ENCODE results near the gene CCDC7. TPM values are rescaled to one million over a fixed set of nuclear protein-coding genes. Genes with fewer than 3 reads are reported as not detected.

Gene CCDC7
- total RNA-seq, 4 donors from 2014 or later, result 4.6 to 12.9 (median 5.9) TPM

GRCh38 chr10:32680803-32681557, 235.0 kb downstream of the CCDC7 start:
- H3K27ac ChIP-seq, result no peak overlapping the region
- ATAC-seq (no peak), DNase-seq (no peak)
- H3K36me3 ChIP-seq, result no peaks in the 10 kb centered on the region
- H3K27me3 ChIP-seq, result no peaks in the 10 kb centered on the region
- intact Hi-C loops (cut with DNase I; ENCODE audit: low total_unique reads), result no loop called here
- no peaks in the 10 kb centered on the region for H3K4me1 ChIP-seq
- no peak for TF ChIP-seq POLR2A (IDR thresholded peaks at IDR 0.05)
- TF ChIP-seq CTCF (IDR thresholded peaks at IDR 0.05 in 4 of 5, conservative IDR thresholded peaks at IDR 0.05 in 1 of 5), result no peak
- no peak overlapping the region for H3K4me3 ChIP-seq
- in situ Hi-C loops (cut with MboI; ENCODE audit: low sequenced_read_pairs in 4 of 4), result no loop called here
- no peaks in the 10 kb centered on the region for H3K9me3 ChIP-seq

DNA sequence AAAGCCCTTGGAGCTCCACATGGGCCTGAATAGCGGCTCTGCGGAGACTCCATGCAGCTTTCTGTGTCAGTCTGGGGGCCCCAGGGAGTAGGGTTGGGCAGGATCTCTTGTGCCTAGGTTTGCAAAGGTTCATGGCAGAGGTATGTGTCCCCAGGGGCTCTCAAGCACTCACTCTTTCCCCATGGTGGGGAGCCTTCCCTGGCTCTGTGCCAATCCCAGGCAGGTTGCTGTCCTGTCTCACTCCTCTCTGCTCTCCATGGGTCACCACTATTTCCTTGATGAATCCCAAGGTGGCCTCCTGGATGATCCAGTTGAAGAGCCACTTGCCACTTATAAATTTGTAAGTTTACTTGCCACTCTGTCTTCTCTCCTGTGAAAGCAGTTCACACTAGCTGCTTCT, 238.4 kb downstream of the CCDC7 start:
- no peak for DNase-seq
- Histone ChIP-seq H3K27ac (no peak overlapping the region), H3K36me3 (no peaks in the 10 kb centered on the region), H3K9me3 (no peaks in the 10 kb centered on the region), H3K4me1 (no peaks in the 10 kb centered on the region), H3K4me3 (no peak overlapping the region), H3K27me3 (no peaks in the 10 kb centered on the region)
- no peak for ATAC-seq
- in situ Hi-C loops (cut with MboI; ENCODE audit: low sequenced_read_pairs in 4 of 4) (no loop called here), intact Hi-C loops (cut with DNase I; ENCODE audit: low total_unique reads) (no loop called here)
- TF ChIP-seq POLR2A (IDR thresholded peaks at IDR 0.05) (no peak), CTCF (IDR thresholded peaks at IDR 0.05 in 4 of 5, conservative IDR thresholded peaks at IDR 0.05 in 1 of 5) (no peak)

GRCh38 chr10:32687116-32687515, 241.2 kb downstream of the CCDC7 start:
- no peaks in the 10 kb centered on the region for H3K4me1 ChIP-seq
- in situ Hi-C loops (cut with MboI; ENCODE audit: low sequenced_read_pairs in 4 of 4) (no loop called here), intact Hi-C loops (cut with DNase I; ENCODE audit: low total_unique reads) (no loop called here)
- no peak for TF ChIP-seq POLR2A (IDR thresholded peaks at IDR 0.05)
- TF ChIP-seq CTCF (IDR thresholded peaks at IDR 0.05 in 4 of 5, conservative IDR thresholded peaks at IDR 0.05 in 1 of 5), result no peak
- H3K9me3 ChIP-seq, result no peaks in the 10 kb centered on the region
- no peak overlapping the region for H3K27ac ChIP-seq
- no peak overlapping the region for H3K4me3 ChIP-seq
- H3K27me3 ChIP-seq, result no peaks in the 10 kb centered on the region
- DNase-seq (no peak), ATAC-seq (no peak)
- no peaks in the 10 kb centered on the region for H3K36me3 ChIP-seq

DNA sequence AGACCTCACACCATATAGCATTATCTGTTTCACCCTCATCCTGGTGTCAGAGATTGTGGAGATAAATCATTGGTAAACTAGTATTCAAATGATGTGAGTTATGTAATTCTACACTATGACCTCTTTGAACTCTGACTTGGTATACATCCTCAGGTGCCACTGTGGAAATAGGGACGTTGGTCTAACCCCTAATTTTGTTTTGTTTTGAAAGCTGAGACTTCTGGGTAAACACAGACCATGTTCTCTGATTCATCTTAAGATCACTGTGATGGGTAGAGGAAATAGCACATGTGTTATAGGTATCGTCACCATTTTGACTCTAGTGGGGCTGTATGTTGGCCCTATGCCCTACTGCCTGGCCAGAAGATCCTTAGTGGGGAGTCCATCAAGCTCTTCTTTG, 241.6 kb downstream of the CCDC7 start:
- H3K27me3 ChIP-seq, result no peaks in the 10 kb centered on the region
- in situ Hi-C loops (cut with MboI; ENCODE audit: low sequenced_read_pairs in 4 of 4) (no loop called here), intact Hi-C loops (cut with DNase I; ENCODE audit: low total_unique reads) (no loop called here)
- H3K27ac ChIP-seq, result no peak overlapping the region
- no peaks in the 10 kb centered on the region for H3K4me1 ChIP-seq
- no peaks in the 10 kb centered on the region for H3K9me3 ChIP-seq
- no peak for ATAC-seq
- DNase-seq, result no peak
- H3K36me3 ChIP-seq, result no peaks in the 10 kb centered on the region
- H3K4me3 ChIP-seq, result no peak overlapping the region
- TF ChIP-seq CTCF (IDR thresholded peaks at IDR 0.05 in 4 of 5, conservative IDR thresholded peaks at IDR 0.05 in 1 of 5) (no peak), POLR2A (IDR thresholded peaks at IDR 0.05) (no peak)

- Histone ChIP-seq H3K36me3 (no peaks in the 10 kb centered on the region), H3K4me1 (no peaks in the 10 kb centered on the region), H3K27ac (no peak overlapping the region), H3K4me3 (no peak overlapping the region), H3K27me3 (no peaks in the 10 kb centered on the region), H3K9me3 (no peaks in the 10 kb centered on the region)
- TF ChIP-seq POLR2A (IDR thresholded peaks at IDR 0.05), result no peak
- TF ChIP-seq CTCF (IDR thresholded peaks at IDR 0.05 in 4 of 5, conservative IDR thresholded peaks at IDR 0.05 in 1 of 5), result no peak
- in situ Hi-C loops (cut with MboI; ENCODE audit: low sequenced_read_pairs in 4 of 4) (no loop called here), intact Hi-C loops (cut with DNase I; ENCODE audit: low total_unique reads) (no loop called here)
- ATAC-seq (no peak), DNase-seq (no peak)
These were observed 246.2 kb downstream of the CCDC7 start for GRCh38 chr10:32692174-32692573.
